OCI-LY3 (cell line): ENCODE data around the gene DCTD.

Source experiments
- H2AFZ ChIP-seq: fragments of 200-600, 300-600 bp; shearing (Covaris generic); 2 replicates; pipeline ENCODE4 v1.6.0; 2014; ENCODE audit warnings: antibody characterized with exemption, low read depth, low read length
- H3K27ac ChIP-seq: fragments of 200-600, 300-600 bp; sonication (generic); 2 replicates; pipeline ENCODE4 v1.5.1; 2014; ENCODE audit warnings: mild to moderate bottlenecking, low read length, moderate library complexity, mixed read lengths
- H3K27me3 ChIP-seq: fragments of 200-600, 300-600 bp; sonication (generic); 2 replicates; pipeline ENCODE4 v1.6.1; 2014; ENCODE audit warnings: low read depth, low read length, mixed read lengths
- H3K36me3 ChIP-seq: fragments of 200-600, 300-600 bp; sonication (generic); replicated peaks from 2 replicates; pipeline ENCODE3; 2014; ENCODE audit warnings: low read depth, low read length, mixed read lengths
- H3K4me1 ChIP-seq: fragments of 300-600, 200-600 bp; sonication (generic); 2 replicates; pipeline ENCODE4 v1.6.1; 2014; ENCODE audit warnings: low read length, mixed read lengths
- H3K4me2 ChIP-seq: fragments of 200-600, 300-600 bp; sonication (generic); 2 replicates; pipeline ENCODE4 v1.6.1; 2014; ENCODE audit warnings: low read length, mixed read lengths
- H3K4me3 ChIP-seq: fragments of 300-600, 200-600 bp; sonication (generic); 2 replicates; pipeline ENCODE4 v1.5.1; 2014; ENCODE audit warnings: antibody characterized with exemption, mild to moderate bottlenecking, low read length, moderate library complexity
- H3K79me2 ChIP-seq: fragments of 300-600, 200-600 bp; shearing (Covaris generic); 2 replicates; pipeline ENCODE4 v1.6.1; 2014; ENCODE audit warnings: mild to moderate bottlenecking, low read length, mixed read lengths
- H3K9ac ChIP-seq: fragments of 300-600, 200-600 bp; shearing (Covaris generic); 2 replicates; pipeline ENCODE4 v1.6.0; 2014; ENCODE audit warnings: mild to moderate bottlenecking, low read length, moderate library complexity
- H3K9me3 ChIP-seq: fragments of 200-600, 300-600 bp; shearing (Covaris generic); 2 replicates; pipeline ENCODE4 v1.6.1; 2014; ENCODE audit warnings: low read length, mixed read lengths; ENCODE audit not compliant: insufficient read depth
- H4K20me1 ChIP-seq: fragments of 200-600, 300-600 bp; sonication (generic); 2 replicates; pipeline ENCODE4 v1.6.1; 2016; ENCODE audit warnings: low read length, mixed read lengths; ENCODE audit not compliant: insufficient read depth
- CTCF ChIP-seq: fragments of 200-600, 300-600 bp; sonication (generic); IDR thresholded peaks from 2 replicates; pipeline ENCODE4 v1.5.1; 2014; ENCODE audit warnings: antibody characterized with exemption, low read length, low read depth
- EZH2phosphoT487 ChIP-seq: fragments of 200-600 bp; shearing (Covaris generic); IDR thresholded peaks from 2 replicates; pipeline ENCODE4 v1.6.1; 2018; ENCODE audit warnings: antibody characterized with exemption, mixed run types, low read depth

The DCTD gene

GRCh38 chr4:182921608-182922007 lies 4.4 kb upstream of the DCTD start:
- Histone ChIP-seq H3K4me2 (no peak overlapping the region), H3K79me2 (peaks cover 5% of the 10 kb centered on the region), H3K4me3 (no peak overlapping the region), H3K9me3 (no peaks in the 10 kb centered on the region), H2AFZ (no peak overlapping the region), H3K9ac (no peak overlapping the region), H4K20me1 (no peaks in the 10 kb centered on the region), H3K27ac (no peak overlapping the region), H3K27me3 (no peaks in the 10 kb centered on the region), H3K36me3 (no peaks in the 10 kb centered on the region), H3K4me1 (peaks cover 24% of the 10 kb centered on the region)
- TF ChIP-seq EZH2phosphoT487 (no peak), CTCF (no peak)

- Histone ChIP-seq H2AFZ (no peak overlapping the region), H3K27me3 (no peaks in the 10 kb centered on the region), H3K27ac (no peak overlapping the region), H3K4me3 (no peak overlapping the region), H3K36me3 (no peaks in the 10 kb centered on the region), H3K9ac (no peak overlapping the region), H3K79me2 (peaks cover 14% of the 10 kb centered on the region), H4K20me1 (no peaks in the 10 kb centered on the region), H3K4me1 (peaks cover 33% of the 10 kb centered on the region), H3K4me2 (no peak overlapping the region), H3K9me3 (no peaks in the 10 kb centered on the region)
- TF ChIP-seq CTCF (no peak), EZH2phosphoT487 (no peak)
These were observed 3.5 kb upstream of the DCTD start for GRCh38 chr4:182920676-182921075.

GRCh38 chr4:182918791-182919302 lies 1.7 kb upstream of the DCTD start:
- Histone ChIP-seq H3K4me1 (peaks cover 33% of the 10 kb centered on the region), H3K27ac (peak overlapping the region; percentile 97), H3K36me3 (peaks cover 16% of the 10 kb centered on the region), H3K4me3 (peak overlapping the region; percentile 94), H2AFZ (peak overlapping the region; percentile 92), H3K9ac (peak overlapping the region; percentile 100), H3K9me3 (no peaks in the 10 kb centered on the region), H3K4me2 (peak overlapping the region; percentile 88), H4K20me1 (no peaks in the 10 kb centered on the region), H3K79me2 (peaks cover 30% of the 10 kb centered on the region), H3K27me3 (no peaks in the 10 kb centered on the region)
- TF ChIP-seq EZH2phosphoT487 (no peak), CTCF (no peak)

GRCh38 chr4:182918044-182918607 lies 940 bp upstream of the DCTD start:
- H3K27me3 ChIP-seq, result no peaks in the 10 kb centered on the region
- peaks cover 35% of the 10 kb centered on the region for H3K79me2 ChIP-seq
- peak overlapping the region; percentile 97 for H3K27ac ChIP-seq
- peak overlapping the region; percentile 92; the same call in 1 of the 2 replicates for H2AFZ ChIP-seq
- peak overlapping the region; percentile 88 for H3K4me2 ChIP-seq
- peak overlapping the region; percentile 100 for H3K9ac ChIP-seq
- peaks cover 20% of the 10 kb centered on the region for H3K36me3 ChIP-seq
- no peaks in the 10 kb centered on the region for H3K9me3 ChIP-seq
- no peaks in the 10 kb centered on the region for H4K20me1 ChIP-seq
- TF ChIP-seq EZH2phosphoT487, result no peak
- no peak for TF ChIP-seq CTCF
- H3K4me1 ChIP-seq, result peaks cover 31% of the 10 kb centered on the region
- peak overlapping the region; percentile 94 for H3K4me3 ChIP-seq
